Sigmoid colon (tissue), 7 donors: ENCODE measurements around the gene SPOCK1. TPM values are rescaled to one million over a fixed set of nuclear protein-coding genes. Genes with fewer than 3 reads are reported as not detected.

Source experiments
- DNase-seq: peaks from one replicate; pipeline ENCODE4 v3.0.0-alpha.2; 2019
- H3K27ac ChIP-seq, 4 donors: fragments of 200-600 bp; sonication (generic); one replicate each; pipeline ENCODE4 v1.5.1; 2016 to 2019; ENCODE audit warnings: mild to moderate bottlenecking in 1 of 4
- H3K27me3 ChIP-seq, 3 donors: fragments of 200-600 bp; sonication (generic); one replicate each; pipeline ENCODE4 v1.5.1; 2019; ENCODE audit warnings: mild to moderate bottlenecking in 1 of 3
- H3K36me3 ChIP-seq, 4 donors: fragments of 200-600 bp; sonication (generic); one replicate each; pipeline ENCODE4 v1.5.1; 2016 to 2019
- H3K4me1 ChIP-seq, 4 donors: fragments of 200-600 bp; sonication (generic); one replicate each; pipeline ENCODE4 v1.5.1; 2017 to 2019
- H3K4me3 ChIP-seq, 4 donors: fragments of 200-600 bp; sonication (generic); one replicate each; pipeline ENCODE4 v1.5.1; 2017 to 2019; ENCODE audit warnings: mild to moderate bottlenecking in 2 of 4, moderate library complexity in 1 of 4
- H3K9me3 ChIP-seq, 4 donors: fragments of 200-600 bp in 3 of 4; sonication (generic) in 3 of 4; one replicate each; pipeline versions ENCODE4 v1.5.1 to v1.6.1; 2013 to 2019
- CTCF ChIP-seq, 4 experiments: fragments of 450-650 bp in 3 of 4; fragments of 200-600 bp in 1 of 4; IDR thresholded peaks; one replicate each; pipeline ENCODE4 v1.5.1; 2016 to 2019; ENCODE audit warnings: antibody characterized with exemption in 4 of 4, mild to moderate bottlenecking in 3 of 4, moderate library complexity in 2 of 4
- EP300 ChIP-seq, 4 donors: sonication (generic); formaldehyde crosslinking; IDR thresholded peaks; one replicate each; pipeline ENCODE4 v1.6.1; 2017; ENCODE audit warnings: antibody characterized with exemption in 4 of 4
- POLR2A ChIP-seq, 2 donors: fragments of 450-650 bp; IDR thresholded peaks; one replicate each; pipeline ENCODE4 v1.6.1; 2016; ENCODE audit warnings: antibody characterized with exemption in 2 of 2, mild to moderate bottlenecking in 2 of 2, moderate library complexity in 2 of 2
- POLR2AphosphoS5 ChIP-seq, 4 donors: sonication (generic); formaldehyde crosslinking; IDR thresholded peaks; one replicate each; pipeline ENCODE4 v1.6.1; 2017; ENCODE audit warnings: antibody characterized with exemption in 4 of 4
- WGBS, 2 donors: extraction: QIAGEN DNeasy Blood & Tissue Kit; methylation state at CpG; one replicate each; pipeline ENCODE4 v1.1.7; 2013; 5-methylcytosine and 5-hydroxymethylcytosine counted together
- intact Hi-C: fragments of 100-400 bp; cut with DNase I; formaldehyde crosslinking; loops from one replicate; pipeline ENCODE4 v1.15.1; 2023
- polyA plus RNA-seq, 3 donors: library from polyadenylated mRNA; stranded (reverse); fragments of 200-250 nt; gene quantifications; one replicate each; pipeline ENCODE4 v1.2.3, GENCODE V29; 2013
- total RNA-seq, 4 donors: library from RNA; depleted of rRNA; stranded (reverse); fragments of >200 nt; gene quantifications; one replicate each; pipeline ENCODE4 v1.1.0, GENCODE V29; 2016
- donor health status: healthy with polysubstance abuse.
- donor health status: Bipolar disorder and iron deficiency.
- donor health status: healthy.

The SPOCK1 gene
- total and polyA plus RNA-seq, 7 donors, result 2.4 to 104 (median 33.4) TPM

DNA sequence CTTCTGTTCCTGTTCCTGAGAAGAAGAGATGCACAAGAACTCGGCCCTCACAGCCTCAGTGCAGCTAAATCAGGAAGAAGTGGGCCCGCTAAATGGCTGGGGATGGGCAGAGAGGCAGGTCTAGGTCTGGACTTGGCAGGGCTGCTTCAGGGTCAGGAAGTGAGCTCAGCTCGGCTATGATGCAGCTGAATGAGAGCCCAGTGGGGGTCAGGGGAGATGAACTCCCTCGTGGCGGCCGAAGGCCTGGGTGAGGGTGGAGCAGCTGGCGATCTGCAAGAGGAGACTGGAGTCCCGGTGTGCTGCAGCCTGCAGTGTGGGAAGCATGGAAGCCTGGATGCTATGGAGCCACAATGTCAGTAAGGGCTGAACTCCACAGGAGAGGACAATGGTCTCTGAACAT, 466.2 kb downstream of the SPOCK1 start:
- Histone ChIP-seq H3K9me3 (no peaks in the 10 kb centered on the region), H3K27ac (no peak overlapping the region), H3K4me3 (no peak overlapping the region), H3K4me1 (no peaks in the 10 kb centered on the region), H3K27me3 (no peaks in the 10 kb centered on the region), H3K36me3 (no peaks in the 10 kb centered on the region)
- TF ChIP-seq POLR2AphosphoS5 (IDR thresholded peaks at IDR 0.05) (no peak), EP300 (IDR thresholded peaks at IDR 0.05) (no peak), POLR2A (IDR thresholded peaks at IDR 0.05) (no peak), CTCF (IDR thresholded peaks at IDR 0.05) (no peak)
- intact Hi-C loops, result no loop called here
- WGBS, 2 donors, result 75 to 81% methylated on average over 8 of the region's 8 CpGs
- no peak for DNase-seq

DNA sequence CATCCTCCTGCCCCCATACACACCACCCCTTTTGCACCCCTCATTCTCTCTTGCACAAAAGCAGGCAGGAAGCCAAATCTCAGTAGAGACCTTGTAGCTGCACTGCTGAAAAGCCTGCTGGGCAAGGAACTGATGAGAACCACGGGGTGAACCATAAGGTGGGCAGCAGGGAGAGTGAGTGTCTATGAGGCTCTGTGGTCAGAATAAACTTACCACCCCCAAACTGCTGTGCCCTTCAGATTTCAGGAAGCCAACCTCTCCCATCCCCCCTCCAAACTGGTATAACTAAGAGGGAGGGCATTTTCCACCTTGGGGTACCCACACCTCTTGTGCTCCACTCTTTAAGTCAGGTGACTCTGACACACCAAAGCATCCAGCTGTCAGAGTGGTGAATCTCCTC, 471.4 kb downstream of the SPOCK1 start:
- Histone ChIP-seq H3K27me3 (no peaks in the 10 kb centered on the region), H3K4me3 (no peak overlapping the region), H3K36me3 (no peaks in the 10 kb centered on the region), H3K4me1 (no peaks in the 10 kb centered on the region), H3K27ac (no peak overlapping the region), H3K9me3 (no peaks in the 10 kb centered on the region)
- intact Hi-C loops, result no loop called here
- WGBS, 2 donors, result 53 to 63% methylated on average over 1 of the region's 1 CpG
- no peak for DNase-seq
- TF ChIP-seq CTCF (IDR thresholded peaks at IDR 0.05) (no peak), POLR2A (IDR thresholded peaks at IDR 0.05) (no peak), EP300 (IDR thresholded peaks at IDR 0.05) (no peak), POLR2AphosphoS5 (IDR thresholded peaks at IDR 0.05) (no peak)

DNA sequence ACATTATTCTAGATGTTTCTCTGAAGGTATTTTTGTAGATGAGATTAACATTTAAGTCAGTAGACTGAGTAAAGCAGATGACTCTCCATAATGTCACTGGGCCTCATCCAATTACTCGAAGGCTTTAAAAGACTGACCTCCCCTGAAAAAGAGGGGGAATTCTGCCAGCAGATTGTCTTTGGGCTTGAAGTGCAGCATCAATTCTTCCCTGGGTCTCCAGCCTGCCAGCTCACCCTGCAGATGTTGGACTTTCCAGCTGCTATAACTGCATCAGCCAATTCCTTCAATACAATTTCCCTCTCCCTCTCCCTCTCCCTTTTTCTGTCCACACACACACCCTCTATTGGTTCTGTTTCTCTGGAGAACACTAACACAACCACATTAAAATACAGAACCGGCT, 472.8 kb downstream of the SPOCK1 start:
- Histone ChIP-seq H3K9me3 (no peaks in the 10 kb centered on the region), H3K27me3 (no peaks in the 10 kb centered on the region), H3K36me3 (no peaks in the 10 kb centered on the region), H3K4me3 (no peak overlapping the region), H3K27ac (no peak overlapping the region), H3K4me1 (peaks cover 0 to 6% (median 0%) of the 10 kb centered on the region in 4 donors)
- intact Hi-C loops, result no loop called here
- TF ChIP-seq POLR2AphosphoS5 (IDR thresholded peaks at IDR 0.05), result no peak
- no peak for TF ChIP-seq EP300 (IDR thresholded peaks at IDR 0.05)
- TF ChIP-seq CTCF (IDR thresholded peaks at IDR 0.05), result no peak
- no peak for TF ChIP-seq POLR2A (IDR thresholded peaks at IDR 0.05)
- 86 to 90% methylated on average over 2 of the region's 2 CpGs for WGBS, 2 donors
- no peak for DNase-seq

DNA sequence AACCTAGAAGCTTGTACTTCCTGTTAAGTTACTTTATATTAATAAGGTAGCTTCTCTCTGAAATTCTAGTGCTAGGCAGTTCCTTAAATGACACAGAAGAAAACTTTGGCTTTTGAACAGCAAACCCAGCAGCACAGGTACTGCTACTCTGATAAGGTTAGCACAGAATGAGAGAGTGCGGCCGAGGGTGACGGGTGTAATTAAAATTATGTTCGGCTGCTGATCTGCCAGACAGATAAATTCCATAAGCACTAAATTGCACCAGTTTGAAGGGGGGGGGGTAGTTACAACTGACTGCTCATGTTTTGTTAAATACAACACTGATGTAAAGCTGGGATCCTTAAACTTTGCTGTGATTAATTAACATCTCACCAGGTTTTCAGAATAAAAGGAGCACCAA, 475.1 kb downstream of the SPOCK1 start:
- 41 to 58% methylated on average over 4 of the region's 4 CpGs for WGBS, 2 donors
- no peaks in the 10 kb centered on the region for H3K27me3 ChIP-seq
- DNase-seq, result no peak
- intact Hi-C loops, result no loop called here
- no peaks in the 10 kb centered on the region for H3K9me3 ChIP-seq
- no peak overlapping the region for H3K4me3 ChIP-seq
- H3K4me1 ChIP-seq, result peaks cover 0 to 6% (median 0%) of the 10 kb centered on the region in 4 donors
- TF ChIP-seq CTCF (IDR thresholded peaks at IDR 0.05) (no peak), POLR2AphosphoS5 (IDR thresholded peaks at IDR 0.05) (no peak), EP300 (IDR thresholded peaks at IDR 0.05) (no peak), POLR2A (IDR thresholded peaks at IDR 0.05) (no peak)
- no peaks in the 10 kb centered on the region for H3K36me3 ChIP-seq
- no peak overlapping the region for H3K27ac ChIP-seq

DNA sequence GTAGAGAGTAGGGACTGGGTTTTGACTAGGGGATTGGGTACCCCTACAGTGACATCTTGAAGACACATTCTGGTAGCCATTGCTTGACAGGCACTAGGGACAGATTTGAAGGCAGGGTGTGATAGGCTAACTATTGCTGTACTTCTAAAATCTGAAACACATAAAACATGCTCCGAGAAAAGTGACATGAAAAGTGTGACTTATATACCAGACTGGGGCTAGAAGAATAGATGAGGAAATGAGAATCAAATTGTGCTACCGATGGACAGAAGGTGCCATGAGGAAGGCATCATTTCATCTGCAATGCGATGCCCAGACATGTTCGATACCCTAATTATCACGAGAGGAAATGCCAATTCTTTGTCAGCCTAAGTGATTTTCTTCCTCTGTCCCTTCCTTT, 475.8 kb downstream of the SPOCK1 start:
- TF ChIP-seq CTCF (IDR thresholded peaks at IDR 0.05) (no peak), POLR2AphosphoS5 (IDR thresholded peaks at IDR 0.05) (no peak), EP300 (IDR thresholded peaks at IDR 0.05) (no peak), POLR2A (IDR thresholded peaks at IDR 0.05) (no peak)

More for the DNA sequence above, 475.8 kb downstream of the SPOCK1 start:
- no peaks in the 10 kb centered on the region for H3K36me3 ChIP-seq
- H3K27me3 ChIP-seq, result no peaks in the 10 kb centered on the region
- H3K4me3 ChIP-seq, result no peak overlapping the region
- DNase-seq, result no peak
- H3K9me3 ChIP-seq, result no peaks in the 10 kb centered on the region
- 87 to 91% methylated on average over 5 of the region's 5 CpGs for WGBS, 2 donors
- intact Hi-C loops, result no loop called here
- H3K27ac ChIP-seq, result no peak overlapping the region
- H3K4me1 ChIP-seq, result peaks cover 0 to 6% (median 0%) of the 10 kb centered on the region in 4 donors
